Measurements from ENCODE around the gene MRAP2. TPM values are rescaled to one million over a fixed set of nuclear protein-coding genes. Genes with fewer than 3 reads are reported as not detected.

The MRAP2 gene
- polyA plus RNA-seq, 3 donors = not detected

- no peak overlapping the region for H3K4me2 ChIP-seq (replicated peaks; ENCODE audit: extremely low read depth, low read length, poor library complexity, severe bottlenecking)
Observed at GRCh38 chr6:84062519-84063154, 29.1 kb downstream of the MRAP2 start.

GRCh38 chr6:84065693-84066290 lies 32.2 kb downstream of the MRAP2 start:
- Histone ChIP-seq H3K36me3 (replicated peaks in 1 of 2; ENCODE audit: control insufficient read depth in 1 of 2, insufficient read depth in 2 of 2, low read length in 2 of 2) (no peaks in the 10 kb centered on the region), H3K27me3 (ENCODE audit: control insufficient read depth in 2 of 2, insufficient read depth in 2 of 2, low read length in 2 of 2) (no peaks in the 10 kb centered on the region), H4K20me1 (ENCODE audit: insufficient read depth, low read length) (no peaks in the 10 kb centered on the region), H3K27ac (ENCODE audit: low read depth in 1 of 2, low read length in 2 of 2) (no peak overlapping the region), H2AFZ (ENCODE audit: insufficient read depth, low read depth, low read length, poor library complexity, severe bottlenecking) (no peak overlapping the region), H3K9ac (ENCODE audit: insufficient read depth, low read length, poor library complexity, severe bottlenecking) (no peak overlapping the region), H3K4me1 (ENCODE audit: control insufficient read depth in 1 of 2, insufficient read depth in 2 of 2, low read length in 2 of 2) (no peaks in the 10 kb centered on the region), H3K4me2 (replicated peaks; ENCODE audit: extremely low read depth, low read length, poor library complexity, severe bottlenecking) (no peak overlapping the region), H3K9me3 (replicated peaks in 1 of 2; ENCODE audit: control insufficient read depth in 1 of 2, insufficient read depth in 1 of 2, low read length in 2 of 2) (peaks cover 0 to 4% of the 10 kb centered on the region in 2 donors), H3K4me3 (replicated peaks in 1 of 3; ENCODE audit: low read depth in 2 of 3, low read length in 3 of 3) (no peak overlapping the region), H3K79me2 (ENCODE audit: insufficient read depth, low read length) (no peaks in the 10 kb centered on the region)
- no peak for TF ChIP-seq CTCF (IDR thresholded peaks at IDR 0.05)
- WGBS (ENCODE audit: insufficient coverage) = no CpG with 5 or more reads among the region's 2 CpGs
- Mint-ChIP-seq H3K4me3 (no peak overlapping the region), H3K9me3 (peaks cover 5 to 11% (median 7%) of the 10 kb centered on the region in 7 donors), H3K27me3 (ENCODE audit: low read depth in 3 of 3) (peaks cover 2 to 4% (median 4%) of the 10 kb centered on the region in 3 donors), H3K27ac (no peak overlapping the region), H3K36me3 (no peaks in the 10 kb centered on the region), H3K4me1 (no peaks in the 10 kb centered on the region)
- intact Hi-C loops (cut with micrococcal nuclease) = no loop called here
- DNase-seq = no peak

More at GRCh38 chr6:84062519-84063154, 29.1 kb downstream of the MRAP2 start:
- no peaks in the 10 kb centered on the region for H3K36me3 ChIP-seq (replicated peaks in 1 of 2; ENCODE audit: control insufficient read depth in 1 of 2, insufficient read depth in 2 of 2, low read length in 2 of 2)
- peaks cover 0 to 4% of the 10 kb centered on the region in 2 donors for H3K9me3 ChIP-seq (replicated peaks in 1 of 2; ENCODE audit: control insufficient read depth in 1 of 2, insufficient read depth in 1 of 2, low read length in 2 of 2)
- no peaks in the 10 kb centered on the region for H3K4me1 Mint-ChIP-seq
- no peak overlapping the region for H3K9ac ChIP-seq (ENCODE audit: insufficient read depth, low read length, poor library complexity, severe bottlenecking)
- H3K4me3 Mint-ChIP-seq = no peak overlapping the region
- no peak for TF ChIP-seq CTCF (IDR thresholded peaks at IDR 0.05)
- H3K36me3 Mint-ChIP-seq = no peaks in the 10 kb centered on the region
- no peaks in the 10 kb centered on the region for H3K4me1 ChIP-seq (ENCODE audit: control insufficient read depth in 1 of 2, insufficient read depth in 2 of 2, low read length in 2 of 2)
- WGBS (ENCODE audit: insufficient coverage) = 90% methylated on average over 3 of the region's 6 CpGs
- H3K9me3 Mint-ChIP-seq = peaks cover 2 to 10% (median 5%) of the 10 kb centered on the region in 7 donors
- H3K27ac Mint-ChIP-seq = no peak overlapping the region
- DNase-seq = no peak
- peaks cover 0 to 4% (median 2%) of the 10 kb centered on the region in 3 donors for H3K27me3 Mint-ChIP-seq (ENCODE audit: low read depth in 3 of 3)
- H3K4me3 ChIP-seq (replicated peaks in 1 of 3; ENCODE audit: low read depth in 2 of 3, low read length in 3 of 3) = no peak overlapping the region
- intact Hi-C loops (cut with micrococcal nuclease) = no loop called here
- no peaks in the 10 kb centered on the region for H4K20me1 ChIP-seq (ENCODE audit: insufficient read depth, low read length)
- no peaks in the 10 kb centered on the region for H3K27me3 ChIP-seq (ENCODE audit: control insufficient read depth in 2 of 2, insufficient read depth in 2 of 2, low read length in 2 of 2)
- H3K27ac ChIP-seq (ENCODE audit: low read depth in 1 of 2, low read length in 2 of 2) = no peak overlapping the region
- H2AFZ ChIP-seq (ENCODE audit: insufficient read depth, low read depth, low read length, poor library complexity, severe bottlenecking) = no peak overlapping the region
- no peaks in the 10 kb centered on the region for H3K79me2 ChIP-seq (ENCODE audit: insufficient read depth, low read length)

Data from CD14-positive monocyte (primary cell).